ENCODE measurements around the gene KCNF1. TPM values are rescaled to one million over a fixed set of nuclear protein-coding genes. Genes with fewer than 3 reads are reported as not detected.

KCNF1 gene
- total and polyA plus RNA-seq, 12 donors: 0.10 to 0.42 (median 0.24) TPM; not detected in 4

DNA sequence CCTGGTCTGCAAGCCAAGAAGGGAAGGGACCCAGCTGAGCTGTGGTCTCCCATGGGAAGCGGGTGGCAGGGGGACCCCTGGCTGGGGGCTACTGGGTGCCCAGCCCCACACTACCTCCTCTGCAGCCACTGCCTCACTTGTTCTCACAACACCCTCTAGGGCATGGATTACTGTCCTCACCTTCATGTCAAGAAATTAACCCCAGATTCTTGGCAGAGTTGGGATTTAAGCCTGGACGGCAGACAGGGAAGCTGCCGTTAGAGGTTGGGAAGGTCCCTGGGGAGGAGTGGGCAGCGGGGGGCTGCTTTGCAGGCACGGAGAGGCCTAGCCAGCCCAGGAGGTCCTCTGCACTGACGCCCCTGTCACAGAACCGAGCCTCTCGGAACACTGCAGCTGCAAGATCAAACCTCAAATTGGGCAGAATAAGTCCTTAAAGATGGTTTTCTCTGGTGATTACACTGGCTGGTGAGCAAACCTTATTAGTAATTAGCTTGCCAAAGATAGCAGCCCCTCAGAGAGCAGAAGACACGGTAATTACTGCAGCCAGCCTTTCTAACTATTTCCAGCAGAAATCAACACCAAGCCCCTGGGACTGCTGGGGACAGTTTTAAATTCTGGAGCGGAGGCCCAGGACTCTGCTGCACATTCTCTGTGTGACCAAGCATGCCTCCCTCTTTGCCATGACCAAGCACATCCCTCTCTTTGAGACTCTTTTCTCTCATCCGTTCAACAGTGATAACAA lies 35.9 kb downstream of the KCNF1 start:
- no peaks in the 10 kb centered on the region for H3K4me1 ChIP-seq
- TF ChIP-seq, protein P1, sequence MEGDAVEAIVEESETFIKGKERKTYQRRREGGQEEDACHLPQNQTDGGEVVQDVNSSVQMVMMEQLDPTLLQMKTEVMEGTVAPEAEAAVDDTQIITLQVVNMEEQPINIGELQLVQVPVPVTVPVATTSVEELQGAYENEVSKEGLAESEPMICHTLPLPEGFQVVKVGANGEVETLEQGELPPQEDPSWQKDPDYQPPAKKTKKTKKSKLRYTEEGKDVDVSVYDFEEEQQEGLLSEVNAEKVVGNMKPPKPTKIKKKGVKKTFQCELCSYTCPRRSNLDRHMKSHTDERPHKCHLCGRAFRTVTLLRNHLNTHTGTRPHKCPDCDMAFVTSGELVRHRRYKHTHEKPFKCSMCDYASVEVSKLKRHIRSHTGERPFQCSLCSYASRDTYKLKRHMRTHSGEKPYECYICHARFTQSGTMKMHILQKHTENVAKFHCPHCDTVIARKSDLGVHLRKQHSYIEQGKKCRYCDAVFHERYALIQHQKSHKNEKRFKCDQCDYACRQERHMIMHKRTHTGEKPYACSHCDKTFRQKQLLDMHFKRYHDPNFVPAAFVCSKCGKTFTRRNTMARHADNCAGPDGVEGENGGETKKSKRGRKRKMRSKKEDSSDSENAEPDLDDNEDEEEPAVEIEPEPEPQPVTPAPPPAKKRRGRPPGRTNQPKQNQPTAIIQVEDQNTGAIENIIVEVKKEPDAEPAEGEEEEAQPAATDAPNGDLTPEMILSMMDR (IDR thresholded peaks at IDR 0.05): no peak
- H3K36me3 ChIP-seq: no peaks in the 10 kb centered on the region
- intact Hi-C loops (cut with DNase I): no loop called here
- H3K9me3 ChIP-seq: no peaks in the 10 kb centered on the region
- H3K27me3 ChIP-seq: peaks cover 0 to 36% (median 21%) of the 10 kb centered on the region in 7 donors
- ATAC-seq (no peak), DNase-seq (no peak)
- no peak overlapping the region for H3K4me3 ChIP-seq
- no peak overlapping the region for H3K27ac ChIP-seq
- 74 to 82% methylated on average over 11 of the region's 11 CpGs for WGBS, 2 donors

DNA sequence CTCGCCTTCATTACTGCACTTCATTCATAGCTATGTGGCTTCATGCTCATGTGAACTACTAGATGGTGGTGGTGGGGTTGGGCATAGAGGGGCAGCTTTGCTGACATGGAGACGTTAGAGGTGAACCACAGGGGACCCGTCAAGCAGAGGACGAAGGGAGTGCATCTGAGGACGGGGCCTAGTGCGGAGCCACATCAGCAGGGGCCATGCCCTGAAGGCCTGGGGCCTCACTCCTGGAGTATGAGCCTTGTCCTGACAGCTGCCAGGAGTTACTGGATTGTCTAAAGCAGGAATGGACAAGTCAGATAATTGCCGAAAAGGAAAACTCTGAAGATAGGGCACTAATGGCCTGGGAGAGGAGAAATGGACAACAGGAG lies 36.4 kb downstream of the KCNF1 start:
- Histone ChIP-seq H3K4me1 (no peaks in the 10 kb centered on the region), H3K27me3 (peaks cover 0 to 36% (median 21%) of the 10 kb centered on the region in 7 donors), H3K9me3 (no peaks in the 10 kb centered on the region), H3K4me3 (no peak overlapping the region), H3K36me3 (no peaks in the 10 kb centered on the region), H3K27ac (no peak overlapping the region)
- DNase-seq (no peak), ATAC-seq (no peak)
- TF ChIP-seq, protein P1 (IDR thresholded peaks at IDR 0.05): no peak
- 79 to 82% methylated on average over 7 of the region's 7 CpGs for WGBS, 2 donors
- intact Hi-C loops (cut with DNase I): no loop called here

DNA sequence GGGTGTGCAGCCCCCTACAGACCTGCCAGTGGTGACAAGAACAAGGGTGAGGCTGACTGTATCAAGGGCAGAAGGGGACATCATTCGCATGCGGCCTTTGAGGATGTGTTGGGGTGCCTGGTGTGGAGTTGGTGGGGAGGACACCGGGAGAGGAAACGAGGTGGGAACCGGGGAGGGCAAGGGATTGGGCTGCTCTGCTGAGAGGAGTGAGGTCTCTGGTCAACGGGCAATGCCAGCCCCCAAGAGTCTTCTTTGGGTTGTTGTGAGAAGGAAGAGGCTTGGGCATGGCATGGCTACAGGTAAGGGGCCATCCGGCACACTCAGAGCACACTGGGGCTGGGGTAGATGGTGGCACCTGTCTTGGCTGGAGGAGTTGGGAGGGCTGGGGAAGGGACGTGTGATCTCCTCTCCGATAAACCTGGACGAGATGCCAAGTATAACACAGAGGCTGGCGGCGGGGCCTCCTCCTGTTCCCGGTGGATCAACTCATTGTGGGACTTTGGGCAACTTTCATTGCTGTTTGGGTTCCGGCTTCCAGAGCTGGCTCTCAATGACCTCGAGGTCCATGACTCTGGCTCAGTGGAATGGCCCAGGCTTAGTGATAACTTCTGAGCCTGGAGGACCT lies 37.0 kb downstream of the KCNF1 start:
- peaks cover 0 to 36% (median 21%) of the 10 kb centered on the region in 7 donors for H3K27me3 ChIP-seq
- ATAC-seq (no peak), DNase-seq (no peak)
- intact Hi-C loops (cut with DNase I): no loop called here
- TF ChIP-seq, protein P1 (IDR thresholded peaks at IDR 0.05): no peak
- H3K9me3 ChIP-seq: no peaks in the 10 kb centered on the region
- H3K27ac ChIP-seq: no peak overlapping the region
- H3K4me1 ChIP-seq: no peaks in the 10 kb centered on the region
- no peak overlapping the region for H3K4me3 ChIP-seq
- 91 to 94% methylated on average over 15 of the region's 15 CpGs for WGBS, 2 donors
- no peaks in the 10 kb centered on the region for H3K36me3 ChIP-seq

DNA sequence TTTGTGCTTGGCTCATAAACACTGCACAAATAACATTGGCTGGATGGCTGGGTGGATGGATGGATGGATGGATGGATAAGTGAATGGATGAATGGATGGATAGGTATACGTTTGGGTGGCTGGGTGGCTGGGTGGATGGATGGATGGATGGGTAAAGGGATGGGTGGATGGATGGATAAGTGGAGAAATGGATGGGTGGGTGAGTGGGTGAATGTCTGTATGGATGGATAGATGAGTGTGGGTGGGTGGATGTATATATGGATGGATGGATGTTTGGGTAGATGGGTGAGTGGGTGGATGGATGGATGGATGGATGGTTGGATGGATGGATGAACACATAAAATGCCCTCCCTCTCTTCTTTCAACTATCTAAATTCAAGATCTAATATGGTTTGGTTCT lies 38.1 kb downstream of the KCNF1 start:
- intact Hi-C loops (cut with DNase I): no loop called here
- TF ChIP-seq, protein P1 (IDR thresholded peaks at IDR 0.05): no peak
- Histone ChIP-seq H3K9me3 (no peaks in the 10 kb centered on the region), H3K27me3 (peaks cover 0 to 30% (median 21%) of the 10 kb centered on the region in 7 donors), H3K4me1 (no peaks in the 10 kb centered on the region), H3K4me3 (no peak overlapping the region), H3K36me3 (no peaks in the 10 kb centered on the region), H3K27ac (no peak overlapping the region)
- ATAC-seq (no peak), DNase-seq (no peak)
- 78 to 83% methylated on average over 1 of the region's 1 CpG for WGBS, 2 donors
